GM19397 (cell line): Measurements from ENCODE around the gene AHRR.
"Not testable (repeated sequence)": the region's sequence is repeated elsewhere in the genome, so short reads cannot be mapped to it uniquely, and the experiment has no call there.

Source experiments
- ATAC-seq: cut with Tn5 transposase; IDR thresholded peaks from one replicate; pipeline ENCODE4 v1.9.1; 2021; ENCODE audit warnings: mild to moderate bottlenecking, moderate library complexity; ENCODE audit not compliant: unreplicated experiment

AHRR gene

DNA sequence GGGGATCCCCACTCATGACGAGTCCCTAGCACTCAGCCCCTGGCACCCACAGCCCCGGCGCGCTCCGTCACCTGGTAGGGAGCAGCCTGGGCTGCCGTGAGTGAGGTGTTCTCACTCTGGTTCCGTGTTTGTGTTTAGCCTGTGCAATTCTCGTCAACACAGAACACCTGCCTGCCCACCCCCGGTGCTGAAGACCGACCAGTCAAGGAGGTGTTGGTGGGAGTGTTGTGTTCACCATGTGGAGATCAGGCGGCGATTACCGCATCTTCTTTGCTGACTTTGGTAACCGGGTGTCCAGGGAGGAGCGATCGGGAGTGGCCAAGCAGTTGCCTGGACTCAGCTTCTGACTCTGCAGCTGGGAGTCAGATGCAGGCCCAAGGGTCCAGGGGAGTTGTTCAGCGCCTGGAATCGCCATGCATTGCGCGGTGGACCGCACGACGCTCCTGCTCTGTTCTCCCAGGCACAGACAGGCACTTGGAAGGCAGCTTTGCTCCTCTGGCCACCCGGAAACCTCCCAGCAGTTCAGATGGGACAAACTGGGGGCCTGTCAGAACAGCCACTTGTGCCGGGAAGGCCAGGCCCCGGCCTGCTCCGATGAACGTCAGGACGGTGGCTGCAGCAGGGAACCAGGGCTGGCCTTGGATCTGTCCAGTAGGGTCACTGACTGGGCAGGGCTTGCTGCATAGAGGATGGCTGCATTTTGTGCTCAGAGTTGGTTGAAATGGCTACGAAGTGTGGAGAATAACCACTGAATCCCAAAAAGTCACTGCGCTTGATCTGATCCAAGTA is 149.6 kb downstream of the AHRR start:
- no peak for ATAC-seq

DNA sequence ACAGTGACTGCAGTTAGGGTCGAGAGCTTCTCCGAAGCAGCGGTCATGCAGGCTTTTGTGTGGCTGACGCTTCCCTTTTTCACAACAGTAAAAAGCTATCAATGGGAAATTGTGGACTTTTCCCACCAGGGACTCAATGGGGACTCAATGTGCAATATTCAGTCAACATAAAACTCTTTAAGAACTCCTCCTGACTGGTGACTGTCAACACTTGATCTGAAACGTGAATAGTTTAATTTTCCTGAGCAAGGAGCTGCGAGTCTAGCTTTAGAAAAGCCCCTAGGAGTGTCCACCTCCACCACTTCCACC is 150.2 kb downstream of the AHRR start:
- ATAC-seq = no peak

DNA sequence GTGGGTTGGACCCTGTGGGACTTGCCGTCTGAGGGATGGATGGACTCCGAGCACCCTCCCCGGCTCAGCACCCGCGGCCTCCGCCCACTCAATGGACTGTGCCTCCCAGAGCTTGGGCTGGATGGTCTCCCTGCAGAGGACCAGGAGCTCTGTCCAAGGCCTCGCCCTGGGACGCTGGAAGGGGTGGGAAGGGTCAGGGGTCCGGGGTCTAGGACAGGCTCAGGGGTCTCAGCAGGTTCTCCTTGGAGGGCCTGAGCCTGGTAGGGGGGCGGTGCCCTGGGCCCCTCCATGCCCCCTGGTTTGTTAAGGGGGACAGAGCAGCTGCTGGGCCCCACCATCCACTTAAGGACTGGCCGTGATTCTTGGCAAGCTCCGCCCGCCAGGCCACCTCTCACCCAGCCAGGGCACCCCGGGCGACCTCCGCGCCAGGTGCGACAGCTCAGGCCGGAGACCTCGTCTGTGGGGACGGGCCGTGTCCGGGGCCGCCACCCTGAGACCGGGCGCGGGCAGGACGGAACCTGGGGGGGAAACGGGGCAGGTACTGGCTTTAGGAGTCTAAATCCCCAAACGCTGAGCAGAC is 150.7 kb downstream of the AHRR start:
- peak; percentile 4 for ATAC-seq

DNA sequence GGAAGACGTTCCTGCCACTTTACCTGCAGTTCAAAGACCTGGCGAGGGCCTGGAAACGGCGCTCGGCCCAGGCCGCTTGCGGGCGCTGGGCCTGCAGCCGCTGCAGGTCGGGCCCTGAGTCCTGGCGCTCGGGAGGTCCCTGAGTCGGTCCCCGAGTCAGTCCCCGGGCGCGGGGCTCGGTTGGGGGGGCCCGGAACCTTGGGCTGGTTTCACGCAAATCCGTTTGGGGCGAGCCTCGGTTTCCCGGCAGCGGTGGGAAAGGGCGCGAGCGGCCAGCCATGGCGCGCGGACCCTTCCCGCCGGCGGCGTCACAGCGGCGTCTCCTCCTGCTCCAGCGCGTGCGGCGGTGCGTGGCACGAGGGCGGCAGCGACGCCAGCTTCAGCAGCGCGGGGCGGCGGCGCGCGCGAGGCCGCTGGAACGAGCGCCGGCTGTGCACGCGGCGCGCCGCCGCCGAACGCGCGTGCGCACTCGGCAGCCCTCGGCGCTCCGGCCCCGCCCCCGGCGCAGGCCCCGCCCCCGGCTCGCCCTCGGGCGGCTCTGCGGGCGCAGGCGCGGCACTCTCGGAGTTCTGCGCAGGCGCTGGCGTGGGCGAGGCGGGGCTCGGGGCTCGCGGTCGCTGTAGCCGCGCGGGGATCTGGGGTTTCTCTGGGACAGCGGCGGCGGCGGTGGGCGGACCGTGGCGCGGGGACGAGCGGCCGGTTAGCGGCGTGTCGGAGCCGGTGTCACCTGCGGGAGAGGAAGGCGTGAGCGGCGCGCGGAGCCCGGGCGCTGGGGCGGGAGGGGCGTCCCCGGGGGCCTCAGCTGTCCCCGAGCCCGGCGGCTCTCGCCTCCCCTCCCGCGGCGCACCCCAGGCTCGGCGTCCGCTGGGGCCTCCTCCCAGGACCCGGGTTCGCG is 151.4 kb downstream of the AHRR start:
- peak; percentile 72 for ATAC-seq

DNA sequence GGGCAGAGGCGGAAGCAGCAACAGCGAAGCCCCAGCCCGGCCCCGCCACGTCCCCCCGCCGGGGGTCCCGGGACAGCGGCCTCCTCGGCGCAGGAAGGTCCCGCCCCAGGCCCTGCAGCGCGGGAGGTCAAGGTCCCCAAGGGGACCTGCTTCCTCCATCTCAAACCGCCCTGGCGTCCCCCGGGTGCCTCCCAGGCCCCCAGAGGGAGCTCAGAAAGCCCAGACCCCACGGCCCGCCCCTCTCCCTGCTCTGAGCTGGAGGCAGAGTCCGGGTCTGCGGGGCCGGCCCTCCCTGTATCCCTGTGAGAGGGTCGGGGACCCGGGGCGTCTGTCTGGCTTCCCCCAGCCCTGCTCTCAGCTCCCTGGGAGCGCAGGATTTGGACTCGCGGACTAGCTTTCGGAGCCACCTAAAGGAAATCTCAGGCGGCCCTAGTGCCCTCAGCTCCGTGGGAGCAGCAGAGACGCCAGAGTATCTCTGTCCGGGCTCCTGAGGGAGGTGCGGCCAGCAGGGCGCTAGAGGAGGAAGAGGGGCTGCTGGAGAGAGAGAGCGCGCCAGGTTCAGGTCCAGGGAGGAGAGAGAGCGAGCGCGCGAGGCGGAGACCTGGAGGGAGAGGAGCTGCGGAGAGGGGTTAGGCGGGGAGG is 152.2 kb downstream of the AHRR start:
- ATAC-seq = peak; percentile 20

DNA sequence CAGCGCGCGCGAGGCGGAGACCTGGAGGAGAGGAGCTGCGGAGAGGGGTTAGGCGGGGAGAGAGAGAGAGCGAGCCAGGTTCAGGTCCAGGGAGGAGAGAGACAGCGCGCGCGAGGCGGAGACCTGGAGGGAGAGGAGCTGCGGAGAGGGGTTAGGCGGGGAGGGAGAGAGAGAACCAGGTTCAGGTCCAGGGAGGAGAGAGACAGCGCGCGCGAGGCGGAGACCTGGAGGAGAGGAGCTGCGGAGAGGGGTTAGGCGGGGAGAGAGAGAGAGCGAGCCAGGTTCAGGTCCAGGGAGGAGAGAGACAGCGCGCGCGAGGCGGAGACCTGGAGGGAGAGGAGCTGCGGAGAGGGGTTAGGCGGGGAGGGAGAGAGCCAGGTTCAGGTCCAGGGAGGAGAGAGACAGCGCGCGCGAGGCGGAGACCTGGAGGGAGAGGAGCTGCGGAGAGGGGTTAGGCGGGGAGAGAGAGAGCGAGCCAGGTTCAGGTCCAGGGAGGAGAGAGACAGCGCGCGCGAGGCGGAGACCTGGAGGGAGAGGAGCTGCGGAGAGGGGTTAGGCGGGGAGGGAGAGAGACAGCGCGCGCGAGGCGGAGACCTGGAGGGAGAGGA is 152.8 kb downstream of the AHRR start:
- not testable (repeated sequence) for ATAC-seq

DNA sequence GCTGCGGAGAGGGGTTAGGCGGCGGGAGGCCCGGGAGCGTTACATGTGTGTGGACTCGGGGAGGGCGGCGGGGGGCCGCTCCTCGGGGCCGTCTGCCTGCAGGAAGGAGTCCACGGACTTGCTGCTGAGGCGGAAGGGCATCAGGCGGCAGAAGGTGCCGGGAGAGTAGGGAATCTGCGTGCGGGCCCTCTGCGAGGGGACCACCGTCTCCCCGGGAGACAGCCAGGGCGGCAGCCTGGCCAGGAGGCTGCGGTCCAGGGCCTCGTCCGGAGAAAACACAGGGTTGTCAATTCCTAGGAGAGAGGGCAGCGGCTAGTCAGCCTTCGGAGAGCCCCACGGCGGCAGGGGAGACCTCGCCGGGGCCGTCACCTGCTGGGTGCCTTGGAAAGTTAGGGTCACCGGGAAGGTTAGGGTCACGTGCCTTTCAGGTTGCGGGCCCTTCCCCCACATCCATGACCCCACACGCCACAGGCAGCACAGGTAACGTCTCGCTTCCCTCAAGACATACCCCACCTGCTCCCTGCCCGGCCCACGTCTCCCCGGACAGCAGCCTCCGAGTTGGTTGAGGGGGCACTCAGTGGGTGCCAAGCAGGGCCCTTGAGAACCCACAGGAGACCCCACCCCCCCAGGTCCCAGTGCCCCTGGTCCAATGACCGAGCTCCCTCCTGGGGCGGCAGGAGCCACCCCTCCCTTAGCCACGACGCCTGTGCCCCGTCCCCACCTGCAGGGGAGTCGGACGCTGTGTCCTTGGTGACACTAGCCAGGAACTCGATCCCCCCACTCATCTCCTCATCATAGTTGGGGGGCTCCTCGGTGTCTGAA is 153.5 kb downstream of the AHRR start:
- no peak for ATAC-seq

DNA sequence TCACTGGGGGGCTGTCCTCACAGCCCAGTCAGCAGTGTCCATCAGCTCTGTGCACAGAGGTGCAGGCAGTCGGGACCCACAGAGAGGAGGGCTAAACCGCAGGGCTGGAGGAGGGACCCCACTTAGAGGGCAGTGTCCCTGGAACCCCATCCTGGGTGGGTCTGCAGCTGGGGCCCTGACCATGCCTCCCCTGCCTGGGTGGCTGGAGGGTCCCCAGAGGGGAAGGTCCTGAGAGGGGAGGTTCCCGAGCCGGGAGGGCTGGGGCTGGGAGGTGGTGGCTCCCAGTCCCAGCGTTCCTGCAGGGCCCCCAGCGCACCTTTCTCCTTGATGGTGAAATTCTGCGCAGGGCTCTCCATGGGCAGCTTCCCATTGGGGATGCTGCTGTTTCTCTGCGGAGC is 154.2 kb downstream of the AHRR start:
- no peak for ATAC-seq

DNA sequence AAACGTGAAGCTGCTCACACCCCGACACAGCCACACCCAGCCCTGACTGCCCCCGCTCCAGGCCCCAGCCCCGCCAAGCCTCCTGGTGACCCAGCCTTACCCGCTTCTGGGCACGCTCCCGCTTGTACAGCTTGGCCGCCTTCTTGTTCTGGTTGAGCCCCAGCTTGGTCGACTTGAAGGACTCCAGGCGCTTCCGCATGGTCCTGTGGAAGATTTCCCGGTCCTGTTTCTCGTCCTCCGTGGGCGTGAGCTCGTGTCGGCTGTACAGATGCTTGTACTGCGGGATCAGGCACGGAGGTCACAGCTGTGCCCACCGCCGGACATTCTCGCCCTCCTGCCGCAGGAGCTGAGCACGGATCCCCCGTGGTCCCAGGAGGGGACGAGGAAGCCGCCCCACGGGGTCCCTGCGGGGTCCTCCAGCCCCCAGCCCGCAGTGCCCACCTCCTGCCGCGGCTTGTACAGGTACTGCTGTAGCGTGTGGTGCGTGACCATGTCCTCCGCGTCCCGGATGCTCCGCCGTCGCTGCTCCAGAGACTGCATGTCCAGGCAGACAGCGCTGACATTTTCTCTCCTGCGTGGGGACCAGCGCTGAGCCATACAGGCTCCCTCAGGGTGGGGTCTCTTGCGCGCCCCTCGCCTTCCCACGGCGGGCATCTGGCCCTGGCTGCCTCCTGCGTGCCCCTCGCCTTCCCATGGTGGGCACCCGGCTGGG is 154.7 kb downstream of the AHRR start:
- no peak for ATAC-seq

DNA sequence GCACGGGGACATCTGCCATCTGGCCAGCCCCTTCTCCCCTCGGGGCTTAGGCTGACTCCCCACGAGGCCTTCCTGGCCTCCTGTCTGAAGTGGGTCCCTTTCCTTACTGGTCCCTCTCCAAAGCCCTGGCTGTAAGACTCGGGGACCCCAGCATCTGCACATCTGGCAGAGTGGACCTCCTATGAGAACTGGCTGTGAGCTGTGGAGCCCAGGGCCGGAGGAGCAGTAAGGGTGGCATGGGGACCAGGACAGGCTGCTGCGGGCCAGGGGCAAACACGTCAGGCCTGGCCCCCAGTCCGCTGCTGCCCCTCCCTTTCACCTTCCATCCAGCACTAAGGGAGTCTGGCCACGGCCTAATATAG is 155.3 kb downstream of the AHRR start:
- ATAC-seq = no peak

DNA sequence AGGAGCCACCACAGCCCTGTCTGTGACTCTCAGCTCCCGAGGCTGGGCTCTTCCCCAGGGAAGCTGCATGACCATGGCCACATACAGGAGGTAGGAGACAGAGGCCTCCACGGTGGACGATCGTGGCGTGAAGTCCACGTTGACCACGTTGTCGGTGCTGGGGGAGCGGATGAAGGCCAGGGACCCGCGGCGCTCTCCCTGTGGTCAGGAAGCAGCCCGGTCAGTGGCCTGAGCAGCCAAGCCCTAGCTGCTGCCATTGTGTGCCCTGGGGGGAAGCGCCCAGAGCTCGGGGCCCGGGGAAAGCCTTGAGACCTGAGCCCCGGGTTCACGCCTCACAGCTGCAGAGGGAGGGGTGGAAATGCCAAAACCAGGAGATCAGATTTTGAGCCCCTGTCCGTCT is 155.7 kb downstream of the AHRR start:
- ATAC-seq = no peak

DNA sequence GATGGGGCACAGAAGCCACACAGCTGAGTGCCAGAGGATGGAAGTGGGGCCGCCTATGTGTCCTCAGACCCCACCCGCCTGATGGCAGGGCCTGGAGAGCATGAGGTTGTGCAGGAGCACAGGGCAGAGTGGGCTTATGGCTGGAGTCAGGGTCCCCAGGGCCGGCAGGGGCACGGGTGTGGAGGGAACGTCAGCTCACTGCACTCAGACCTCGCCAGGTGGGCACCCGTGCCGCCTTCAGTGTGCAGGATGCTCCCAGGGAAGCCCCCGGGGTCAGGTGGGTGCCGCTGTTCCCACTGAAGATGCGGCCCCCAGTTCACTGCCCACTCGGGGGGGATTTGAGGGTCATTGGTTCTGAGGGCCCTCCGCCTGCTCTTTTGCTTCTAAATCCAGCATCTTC is 156.4 kb downstream of the AHRR start:
- ATAC-seq = no peak

DNA sequence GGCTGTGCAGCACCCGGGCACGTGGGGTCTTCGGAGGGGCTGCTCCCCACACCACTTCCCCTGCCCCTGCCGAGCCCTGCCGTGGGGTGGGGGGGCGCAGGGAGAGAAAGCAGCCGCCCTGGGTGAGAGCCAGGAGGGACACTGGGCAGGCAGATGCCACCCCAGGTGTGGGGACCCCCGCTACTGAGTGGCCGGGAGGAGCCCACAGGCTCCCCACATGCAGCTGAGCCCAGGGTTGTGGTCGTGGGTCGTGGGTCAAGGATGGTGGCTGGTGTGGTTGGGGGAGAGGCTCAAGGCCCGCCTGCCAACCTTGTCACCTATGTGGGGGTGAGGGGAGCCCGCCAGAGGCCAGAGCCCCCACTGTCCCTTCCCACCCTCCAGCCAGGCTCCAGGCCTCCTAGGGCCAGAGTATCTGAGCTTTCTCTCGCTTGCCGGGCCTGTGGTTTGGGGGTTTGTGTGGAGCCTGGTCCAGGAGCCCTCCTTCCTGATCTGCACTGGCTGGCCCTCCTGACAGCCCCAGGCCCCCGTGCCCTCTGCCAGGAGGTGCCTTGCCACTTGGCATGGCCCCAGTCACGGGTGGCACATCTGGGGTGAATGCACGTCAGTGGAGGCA is 157.0 kb downstream of the AHRR start:
- no peak for ATAC-seq

DNA sequence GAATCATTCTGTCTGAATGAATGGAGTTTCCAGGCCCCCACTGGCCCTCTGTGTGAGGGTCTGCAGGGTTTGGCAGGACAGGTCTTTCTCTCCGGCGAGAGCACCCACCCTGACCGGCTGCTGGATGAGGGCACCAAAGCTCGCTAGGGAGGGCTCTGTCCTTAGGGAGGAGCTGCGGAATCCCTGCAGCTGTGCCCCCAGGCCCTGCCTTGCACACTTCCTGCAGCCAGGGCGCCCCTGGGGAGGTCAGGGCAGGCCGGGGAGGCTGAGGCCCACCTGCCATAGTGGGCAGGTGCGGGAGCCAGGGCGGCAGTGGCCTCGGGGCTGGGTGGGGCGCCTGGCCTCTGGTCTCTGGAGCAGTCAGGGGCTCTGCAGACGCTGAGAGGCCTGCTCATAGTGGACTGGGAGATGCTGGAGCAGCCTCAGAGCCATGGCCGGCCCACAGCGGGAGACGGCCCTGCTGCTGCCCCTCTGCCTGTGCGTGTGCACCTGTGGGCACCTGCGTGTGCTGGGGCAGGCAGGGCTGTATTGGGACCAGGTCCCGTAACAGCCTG is 157.5 kb downstream of the AHRR start:
- no peak for ATAC-seq

DNA sequence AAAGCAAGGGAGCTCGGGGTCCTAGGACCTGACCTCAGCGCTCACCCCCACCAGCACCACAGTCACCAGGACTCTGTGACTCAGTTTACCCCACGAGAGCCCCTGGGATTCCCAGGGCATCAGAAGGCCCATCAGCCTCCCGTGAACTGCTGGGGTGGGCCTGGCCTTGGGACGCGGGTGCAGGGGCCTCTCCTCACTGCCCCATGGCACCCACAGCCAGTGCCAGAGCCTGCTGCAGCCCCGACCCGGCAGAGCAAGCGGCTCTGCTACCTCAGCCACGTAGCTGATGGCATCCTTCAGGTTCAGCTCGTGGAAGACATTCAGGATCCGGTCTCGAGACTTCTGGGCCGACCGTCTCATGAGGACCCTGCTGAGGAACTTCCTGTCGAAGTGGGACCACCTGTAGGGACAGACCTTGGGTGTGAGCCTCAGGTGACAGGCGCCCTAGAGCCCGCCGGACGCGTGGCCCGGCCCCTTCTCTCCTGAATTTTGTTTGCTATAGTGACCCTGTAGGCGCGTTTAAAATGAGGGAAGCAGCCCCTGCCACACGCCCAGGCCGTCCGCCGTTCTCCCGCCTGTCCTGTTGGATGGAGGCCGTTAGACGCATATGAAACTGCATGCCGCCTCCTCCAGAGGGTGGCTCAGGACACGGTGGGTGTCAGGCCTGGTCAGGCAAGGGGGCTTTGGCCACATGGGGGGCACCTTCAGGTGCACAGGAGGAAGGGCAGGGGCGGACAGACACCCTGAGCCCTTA is 158.2 kb downstream of the AHRR start:
- no peak for ATAC-seq

DNA sequence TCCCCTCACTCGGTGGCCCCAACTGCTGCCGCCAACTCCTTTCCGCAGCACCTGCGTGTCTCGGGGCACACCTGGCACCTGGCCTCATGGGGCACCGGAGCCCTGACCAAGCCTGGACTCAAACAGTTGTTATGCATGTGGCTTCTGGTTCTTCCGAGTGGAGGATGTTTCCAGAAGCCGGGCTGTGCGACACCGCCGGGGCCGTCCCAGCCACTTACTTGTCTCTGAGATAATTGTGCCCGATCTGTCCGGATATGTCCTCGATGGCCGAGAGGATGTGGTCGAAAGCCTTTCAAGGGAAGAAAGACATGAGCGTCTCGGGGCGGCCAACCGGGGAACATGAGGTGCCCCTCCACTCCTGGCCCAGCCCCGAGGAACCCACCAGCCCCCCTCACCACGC is 159.8 kb downstream of the AHRR start:
- ATAC-seq = no peak

DNA sequence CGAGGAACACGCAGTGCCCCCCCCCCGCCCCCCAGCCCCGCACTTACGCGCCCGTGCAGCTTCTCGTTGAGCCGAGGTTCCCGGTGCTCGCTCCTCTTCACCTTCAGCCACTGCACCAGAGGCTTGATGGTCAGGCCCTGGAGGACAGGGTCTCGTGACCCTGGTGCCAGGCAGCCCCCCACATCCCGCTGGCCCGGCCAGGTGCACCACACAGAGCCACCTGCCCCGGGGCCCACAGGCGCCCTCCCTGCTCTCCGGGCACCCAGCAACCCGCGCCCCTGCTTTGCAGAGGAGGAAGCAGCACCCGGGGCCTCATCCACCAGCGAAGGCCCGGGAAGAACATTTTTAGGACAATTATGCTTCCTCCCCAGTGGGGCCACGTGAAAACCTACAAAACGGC is 160.5 kb downstream of the AHRR start:
- ATAC-seq = no peak

DNA sequence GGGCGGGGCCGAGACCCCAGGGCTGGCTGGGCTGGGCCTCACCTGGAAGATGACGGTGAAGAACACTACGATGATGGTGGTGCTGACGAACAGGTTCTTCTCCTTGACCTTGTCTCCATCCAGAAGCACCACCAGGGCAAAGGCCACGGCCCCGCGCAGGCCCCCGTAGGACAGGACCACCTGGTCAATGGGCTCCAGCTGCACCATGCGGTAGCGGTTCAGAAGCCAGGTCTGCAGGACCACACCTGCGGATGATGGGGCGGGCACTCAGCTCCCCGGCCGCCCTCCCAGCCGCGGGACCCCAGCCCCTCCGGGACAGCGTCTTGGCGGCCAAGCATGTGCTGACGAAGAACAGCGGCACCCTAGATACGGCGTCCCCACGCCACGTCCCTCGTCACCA is 161.0 kb downstream of the AHRR start:
- ATAC-seq = no peak
